IMR-90 (cell line): ENCODE results near the gene CPLX1. TPM values are rescaled to one million over a fixed set of nuclear protein-coding genes. Genes with fewer than 3 reads are reported as not detected.

Experiments
- ATAC-seq: fragments of 200-7000 bp; cut with Tn5 transposase; 2 replicates; pipeline ENCODE4 v1.9.1; 2020; ENCODE audit warnings: low read depth, mild to moderate bottlenecking, moderate library complexity
- BruUV-seq: library from RNA; stranded (reverse); fragments of 400-500 nt; replicated peaks from 2 replicates; lab custom pipeline; 2021; lab: Mats Ljungman, UMichigan
- CTCF ChIA-PET: fragments of 300-600 bp; formaldehyde crosslinking; extraction: SDS; loops from one replicate; lab custom pipeline; 2021; ENCODE audit warnings: antibody characterized with exemption; lab: Yijun Ruan, JAX
- POLR2A ChIA-PET: fragments of 300-600 bp; sonication (Branson Sonifier 250); formaldehyde crosslinking; loops from one replicate; lab custom pipeline; 2022; ENCODE audit warnings: antibody characterized with exemption; ENCODE audit not compliant: unreplicated experiment; lab: Charles Lee
- DNase-seq: peaks from one replicate; pipeline ENCODE4 v3.0.0; 2013
- H2AFZ ChIP-seq: replicated peaks from 2 replicates; pipeline ENCODE3; 2013; ENCODE audit warnings: low read length, mild to moderate bottlenecking; ENCODE audit not compliant: poor library complexity
- H2AK5ac ChIP-seq: 2 replicates; pipeline ENCODE4 v1.6.1; 2013; ENCODE audit warnings: low read depth, low read length, inconsistent platforms
- H2AK9ac ChIP-seq: replicated peaks from 2 replicates; pipeline ENCODE3; 2013; ENCODE audit warnings: mild to moderate bottlenecking, low read depth, low read length, moderate library complexity; ENCODE audit not compliant: poor library complexity
- H2BK120ac ChIP-seq: 2 replicates; pipeline ENCODE4 v1.6.1; 2013; ENCODE audit warnings: low read depth, low read length, inconsistent platforms
- H2BK15ac ChIP-seq: 3 replicates; pipeline ENCODE4 v1.6.1; 2013; ENCODE audit warnings: low read depth, low read length, inconsistent platforms
- H2BK20ac ChIP-seq: 2 replicates; pipeline ENCODE4 v1.6.1; 2013; ENCODE audit warnings: low read depth, mild to moderate bottlenecking, inconsistent platforms, low read length, moderate library complexity
- H2BK5ac ChIP-seq: 2 replicates; pipeline ENCODE4 v1.6.1; 2013; ENCODE audit warnings: mild to moderate bottlenecking, low read depth, low read length, inconsistent platforms; ENCODE audit not compliant: poor library complexity, severe bottlenecking
- H3K14ac ChIP-seq: replicated peaks from 2 replicates; pipeline ENCODE4 v1.6.1; 2013; ENCODE audit warnings: low read depth, low read length, inconsistent platforms
- H3K18ac ChIP-seq: 2 replicates; pipeline ENCODE4 v1.6.1; 2013; ENCODE audit warnings: low read depth, low read length, control low read depth
- H3K23ac ChIP-seq: 2 replicates; pipeline ENCODE4 v1.6.1; 2013; ENCODE audit warnings: low read depth, low read length, inconsistent platforms
- H3K27ac ChIP-seq: 2 replicates; pipeline ENCODE4 v1.5.1; 2013; ENCODE audit warnings: mild to moderate bottlenecking, control low read depth, low read length; ENCODE audit not compliant: insufficient read depth
- H3K27me3 ChIP-seq: 2 replicates; pipeline ENCODE4 v1.6.1; 2013; ENCODE audit warnings: low read length; ENCODE audit not compliant: control insufficient read depth, insufficient read depth
- H3K36me3 ChIP-seq: 2 replicates; pipeline ENCODE4 v1.6.1; 2013; ENCODE audit warnings: low read length, mixed read lengths; ENCODE audit not compliant: control insufficient read depth, insufficient read depth
- H3K4ac ChIP-seq: 2 replicates; pipeline ENCODE4 v1.6.1; 2013; ENCODE audit warnings: low read depth, low read length, inconsistent platforms
- H3K4me1 ChIP-seq: 2 replicates; pipeline ENCODE4 v1.6.1; 2013; ENCODE audit warnings: low read length, mixed read lengths; ENCODE audit not compliant: control insufficient read depth, insufficient read depth
- H3K4me2 ChIP-seq: 2 replicates; pipeline ENCODE4 v1.6.1; 2013; ENCODE audit warnings: low read depth, mild to moderate bottlenecking, control low read depth, low read length, moderate library complexity
- H3K4me3 ChIP-seq: 2 replicates; pipeline ENCODE4 v1.5.1; 2013; ENCODE audit warnings: low read depth, mild to moderate bottlenecking, control low read depth, low read length, moderate library complexity; ENCODE audit not compliant: insufficient read depth
- H3K56ac ChIP-seq: 2 replicates; pipeline ENCODE4 v1.6.1; 2013; ENCODE audit warnings: low read length, inconsistent platforms; ENCODE audit not compliant: insufficient read depth; ENCODE audit errors: extremely low read depth
- H3K79me1 ChIP-seq, 2 experiments: 2 replicates each; pipeline ENCODE4 v1.6.1; 2013; ENCODE audit warnings: low read length in 2 of 2, inconsistent platforms in 1 of 2, low read depth in 1 of 2
- H3K9ac ChIP-seq: 2 replicates; pipeline ENCODE4 v1.6.1; 2013; ENCODE audit warnings: low read depth, low read length, control low read depth
- H3K9me1 ChIP-seq: 2 replicates; pipeline ENCODE4 v1.6.1; 2013; ENCODE audit warnings: low read length, inconsistent platforms; ENCODE audit not compliant: insufficient read depth
- H3K9me3 ChIP-seq: 2 replicates; pipeline ENCODE4 v1.6.1; 2013; ENCODE audit warnings: low read length; ENCODE audit not compliant: control insufficient read depth, insufficient read depth
- H4K20me1 ChIP-seq: 2 replicates; pipeline ENCODE4 v1.6.1; 2013; ENCODE audit warnings: low read length, inconsistent platforms; ENCODE audit not compliant: insufficient read depth
- H4K5ac ChIP-seq: 2 replicates; pipeline ENCODE4 v1.6.1; 2013; ENCODE audit warnings: mild to moderate bottlenecking, low read depth, low read length, control low read depth
- H4K8ac ChIP-seq, 2 experiments: 2 replicates each; pipeline ENCODE4 v1.6.1; 2013; ENCODE audit warnings: low read depth in 2 of 2, low read length in 2 of 2, control low read depth in 1 of 2, inconsistent platforms in 1 of 2
- H4K91ac ChIP-seq: 2 replicates; pipeline ENCODE4 v1.6.1; 2013; ENCODE audit warnings: low read depth, low read length, inconsistent platforms; ENCODE audit not compliant: insufficient read depth
- BHLHE40 ChIP-seq: fragments of 150-350 bp; IDR thresholded peaks from 2 replicates; pipeline ENCODE4 v1.6.1; 2016; ENCODE audit warnings: mild to moderate bottlenecking, low read depth, low read length
- CEBPB ChIP-seq: IDR thresholded peaks from 2 replicates; pipeline ENCODE4 v1.6.1; 2012; ENCODE audit warnings: low read depth, low read length, improper control_type of control experiment
- CTCF ChIP-seq: conservative IDR thresholded peaks from 2 replicates; pipeline ENCODE4 v1.5.1; 2012; ENCODE audit warnings: mild to moderate bottlenecking, low read depth, low read length, improper control_type of control experiment
- ELK1 ChIP-seq: fragments of 150-350 bp; IDR thresholded peaks from 2 replicates; pipeline ENCODE4 v1.6.1; 2016; ENCODE audit warnings: low read depth, mild to moderate bottlenecking, low read length, moderate library complexity, borderline replicate concordance
- FOS ChIP-seq: fragments of 150-350 bp; IDR thresholded peaks from 2 replicates; pipeline ENCODE4 v1.6.1; 2016; ENCODE audit warnings: low read depth, low read length
- MAFK ChIP-seq: IDR thresholded peaks from 2 replicates; pipeline ENCODE4 v1.6.1; 2012; ENCODE audit warnings: low read depth, low read length, improper control_type of control experiment
- MAZ ChIP-seq: IDR thresholded peaks from 2 replicates; pipeline ENCODE4 v1.6.1; 2012; ENCODE audit warnings: low read depth, mild to moderate bottlenecking, low read length, improper control_type of control experiment, moderate library complexity, borderline replicate concordance
- NFE2L2 ChIP-seq: fragments of 150-350 bp; IDR thresholded peaks from 2 replicates; pipeline ENCODE4 v1.6.1; 2016; ENCODE audit warnings: low read depth, mild to moderate bottlenecking, low read length
- POLR2A ChIP-seq: IDR thresholded peaks from 2 replicates; pipeline ENCODE4 v1.6.1; 2012; ENCODE audit warnings: mild to moderate bottlenecking, low read depth, low read length
- RCOR1 ChIP-seq: IDR thresholded peaks from 2 replicates; pipeline ENCODE4 v1.6.1; 2012; ENCODE audit warnings: mild to moderate bottlenecking, low read length, improper control_type of control experiment; ENCODE audit not compliant: insufficient replicate concordance
- SMC3 ChIP-seq: fragments of 150-350 bp; IDR thresholded peaks from 2 replicates; pipeline ENCODE4 v1.6.1; 2016; ENCODE audit warnings: low read depth, mild to moderate bottlenecking, antibody characterized with exemption, low read length, moderate library complexity
- USF2 ChIP-seq: fragments of 150-350 bp; IDR thresholded peaks from 2 replicates; pipeline ENCODE4 v1.6.1; 2017; ENCODE audit warnings: mild to moderate bottlenecking, antibody characterized with exemption, low read length, low read depth
- WGBS, 2 experiments: methylation state at CpG; one replicate each; pipeline versions ENCODE4 v1.1.5 to v1.1.7; 2013; ENCODE audit warnings: missing lambda C conversion rate in 2 of 2; ENCODE audit not compliant: insufficient read length in 1 of 2; ENCODE audit errors: extremely low coverage in 2 of 2; 5-methylcytosine and 5-hydroxymethylcytosine counted together
- dilution Hi-C: fragments of 300-500 bp; cut with HindIII; formaldehyde crosslinking; loops from one replicate; pipeline ENCODE4 v1.14.3; 2018; ENCODE audit warnings: low sequenced_read_pairs; ENCODE audit not compliant: unreplicated experiment
- in situ Hi-C: fragments of 300-500 bp; cut with MboI; formaldehyde crosslinking; loops from 3 replicates; pipeline ENCODE4 v1.14.3; 2019; ENCODE audit warnings: low sequenced_read_pairs, inconsistent platforms, mixed read lengths
- intact Hi-C: fragments of 100-400 bp; cut with micrococcal nuclease; formaldehyde crosslinking; loops from 2 replicates; pipeline ENCODE4 v1.10.0; 2022
- polyA plus RNA-seq, 3 experiments: library from polyadenylated mRNA; depleted of rRNA; stranded (reverse); fragments of >200 nt; gene quantifications; 2 replicates each; pipeline ENCODE4 v1.2.3, GENCODE V29; 2012; ENCODE audit warnings: low replicate concordance in 1 of 3
- total RNA-seq: library from RNA; depleted of rRNA; stranded (reverse); fragments of >200 nt; gene quantifications from 2 replicates; pipeline ENCODE4 v1.2.3, GENCODE V29; 2012

CPLX1 gene
- total and polyA plus RNA-seq, 2 of the 4 experiments (the other 2 are of a cell fraction) = 0.05 TPM; not detected in 1

- no TSS peak for BruUV-seq
- no peak for ATAC-seq
- ChIA-PET CTCF (no interaction called here), POLR2A (no interaction called here)
- H3K14ac ChIP-seq = no peak overlapping the region
- no peak overlapping the region for H2AK5ac ChIP-seq
- dilution Hi-C loops = no loop called here
- H3K27ac ChIP-seq = no peak overlapping the region
- no peak overlapping the region for H2BK5ac ChIP-seq
- H3K9ac ChIP-seq = no peak overlapping the region
- no peak overlapping the region for H3K56ac ChIP-seq
- no peak overlapping the region for H3K23ac ChIP-seq
- peaks cover 0 to 9% of the 10 kb centered on the region in 2 experiments; a peak in 2 of 4 replicates for H3K79me1 ChIP-seq
- H4K8ac ChIP-seq = no peak overlapping the region
- H3K4me3 ChIP-seq = no peak overlapping the region
- no peak overlapping the region for H2BK120ac ChIP-seq
- 0 out of 2 replicates have a peak, but pooled peaks cover 3% of the 10 kb centered on the region for H3K9me1 ChIP-seq
- WGBS, 2 experiments = 89% methylated on average over 3 of the region's 11 CpGs; no CpG with 5 or more reads in 1 of the 2 experiments
- H2BK20ac ChIP-seq = no peak overlapping the region
- no peak overlapping the region for H3K18ac ChIP-seq
- H3K4ac ChIP-seq = no peak overlapping the region
- H3K36me3 ChIP-seq = peaks cover 52% of the 10 kb centered on the region
- H2AFZ ChIP-seq = no peak overlapping the region
- no peaks in the 10 kb centered on the region for H3K27me3 ChIP-seq
- TF ChIP-seq MAZ = no peak
- no peak for TF ChIP-seq MAFK
- no peak for TF ChIP-seq SMC3
- no peak for TF ChIP-seq ELK1
- no peak for TF ChIP-seq NFE2L2
- no peak for TF ChIP-seq FOS
- no peak for TF ChIP-seq RCOR1
- TF ChIP-seq USF2 = no peak
- TF ChIP-seq BHLHE40 = no peak
- no peak for TF ChIP-seq POLR2A
- no peak for TF ChIP-seq CTCF
- TF ChIP-seq CEBPB = no peak
- H3K9me3 ChIP-seq = no peaks in the 10 kb centered on the region
- no peak overlapping the region for H3K4me2 ChIP-seq
- H2BK15ac ChIP-seq = no peak overlapping the region
- H4K91ac ChIP-seq = no peak overlapping the region
- in situ Hi-C loops = no loop called here
- intact Hi-C loops = no loop called here
- H4K5ac ChIP-seq = no peak overlapping the region
- no peak for DNase-seq
- H4K20me1 ChIP-seq = peaks cover 6% of the 10 kb centered on the region
- no peaks in the 10 kb centered on the region for H3K4me1 ChIP-seq
- H2AK9ac ChIP-seq = no peak overlapping the region
These were observed 28.4 kb upstream of the CPLX1 start for GRCh38 chr4:854356-854755.
